HCT116 (cell line): ENCODE data around the gene RNU5D-1. TPM values are rescaled to one million over a fixed set of nuclear protein-coding genes. Genes with fewer than 3 reads are reported as not detected.
A peak's percentile ranks its signal among the peaks of the same experiment; 100 is the strongest.

Experiments used
- ATAC-seq: fragments of 200-7000 bp; cut with Tn5 transposase; 2 replicates; pipeline ENCODE4 v1.9.1; 2020; ENCODE audit warnings: mild to moderate bottlenecking, moderate library complexity
- BruUV-seq: library from RNA; stranded (reverse); fragments of 400-500 nt; replicated peaks from 2 replicates; lab custom pipeline; 2021; lab: Mats Ljungman, UMichigan
- CTCF ChIA-PET: fragments of 300-600 bp; sonication (Branson Sonifier 250); formaldehyde crosslinking; loops from one replicate; lab custom pipeline; 2021; ENCODE audit warnings: antibody characterized with exemption; lab: Charles Lee
- POLR2A ChIA-PET: fragments of 300-600, 350-600 bp; sonication (Branson Sonifier 250); formaldehyde crosslinking; loops from one replicate; lab custom pipeline; 2021; ENCODE audit warnings: antibody characterized with exemption; lab: Charles Lee
- RAD21 ChIA-PET, 2 experiments: fragments of 300-600 bp; sonication (Branson Sonifier 250); formaldehyde crosslinking; loops; one replicate each; lab custom pipeline; 2023; ENCODE audit warnings: low total read pairs in 2 of 2; ENCODE audit not compliant: uncharacterized antibody in 2 of 2, unreplicated experiment in 2 of 2, low non-redundant PET in 1 of 2; lab: Charles Lee
- DNase-seq: peaks from one replicate; pipeline ENCODE4 v3.0.0-alpha.2; 2010; ENCODE audit warnings: low read depth, low spot score
- H2AFZ ChIP-seq: fragments of 200-600 bp; shearing (Covaris generic), sonication (generic); 2 replicates; pipeline ENCODE4 v1.6.1; 2017; ENCODE audit warnings: low read depth, mixed run types, mixed read lengths, antibody characterized with exemption, low read length; ENCODE audit not compliant: poor library complexity, severe bottlenecking
- H3K27ac ChIP-seq: 2 replicates; pipeline ENCODE4 v1.5.1; 2012; ENCODE audit warnings: low read depth, low read length
- H3K27me3 ChIP-seq: fragments of 200-600 bp; sonication (generic); 2 replicates; pipeline ENCODE4 v1.6.1; 2016; ENCODE audit warnings: mixed run types, low read length, mixed read lengths; ENCODE audit not compliant: insufficient read depth
- H3K36me3 ChIP-seq, 2 experiments: fragments of 200-500 bp in 1 of 2; fragments of 200-600 bp in 1 of 2; sonication (Bioruptor generic) in 1 of 2; sonication (generic) in 1 of 2; 2 replicates each; pipeline versions ENCODE4 v1.5.1 to v1.6.1; 2014 to 2016; ENCODE audit warnings: low read length in 2 of 2, inconsistent platforms in 1 of 2, mixed read lengths in 1 of 2, mixed run types in 1 of 2; ENCODE audit not compliant: insufficient read depth in 2 of 2, control insufficient read depth in 1 of 2
- H3K4me1 ChIP-seq, 2 experiments: fragments of 200-600 bp in 1 of 2; sonication (generic) in 1 of 2; 2 replicates each; pipeline versions ENCODE4 v1.5.1 to v1.6.1; 2012 to 2017; ENCODE audit warnings: low read length in 2 of 2, inconsistent platforms in 1 of 2, mild to moderate bottlenecking in 1 of 2, mixed read lengths in 1 of 2, mixed run types in 1 of 2, moderate library complexity in 1 of 2; ENCODE audit not compliant: insufficient read depth in 2 of 2, control insufficient read depth in 1 of 2
- H3K4me2 ChIP-seq: fragments of 200-600 bp; sonication (generic); 2 replicates; pipeline ENCODE4 v1.6.1; 2017; ENCODE audit warnings: mixed run types, low read length, mixed read lengths
- H3K4me3 ChIP-seq, 2 experiments: fragments of 200-600 bp in 1 of 2; sonication (generic) in 1 of 2; replicated peaks in 1 of 2; 2 replicates each; pipeline ENCODE4 v1.5.1; 2011 to 2016; ENCODE audit warnings: low read length in 2 of 2, control low read depth in 1 of 2, low read depth in 1 of 2, mild to moderate bottlenecking in 1 of 2, mixed read lengths in 1 of 2, mixed run types in 1 of 2
- H3K79me2 ChIP-seq: fragments of 200-600 bp; sonication (generic); 2 replicates; pipeline ENCODE4 v1.6.1; 2017; ENCODE audit warnings: mild to moderate bottlenecking, mixed run types, low read length, moderate library complexity, mixed read lengths; ENCODE audit not compliant: insufficient read depth
- H3K9ac ChIP-seq: fragments of 200-600 bp; sonication (generic); 2 replicates; pipeline ENCODE4 v1.6.1; 2016; ENCODE audit warnings: low read length, mixed read lengths
- H3K9me2 ChIP-seq: fragments of 200-600 bp; sonication (generic), shearing (Covaris generic); 2 replicates; pipeline ENCODE4 v1.6.1; 2017; ENCODE audit warnings: mixed run types, mild to moderate bottlenecking, moderate library complexity; ENCODE audit not compliant: insufficient read depth
- H3K9me3 ChIP-seq, 2 experiments: fragments of 200-500 bp in 1 of 2; fragments of 200-600 bp in 1 of 2; sonication (Bioruptor generic) in 1 of 2; sonication (generic) in 1 of 2; 2 replicates each; pipeline ENCODE4 v1.6.1; 2014 to 2017; ENCODE audit warnings: low read length in 2 of 2, mixed read lengths in 2 of 2, inconsistent platforms in 1 of 2, low read depth in 1 of 2, mild to moderate bottlenecking in 1 of 2, mixed run types in 1 of 2, moderate library complexity in 1 of 2; ENCODE audit not compliant: control insufficient read depth in 1 of 2, insufficient read depth in 1 of 2
- H4K20me1 ChIP-seq: fragments of 200-600 bp; sonication (generic), shearing (Covaris generic); 2 replicates; pipeline ENCODE4 v1.6.1; 2017; ENCODE audit warnings: mixed run types, mild to moderate bottlenecking, moderate library complexity; ENCODE audit not compliant: insufficient read depth
- ATF3 ChIP-seq: IDR thresholded peaks from 2 replicates; pipeline ENCODE4 v1.6.1; 2012
- CBX3 ChIP-seq: IDR thresholded peaks from 2 replicates; pipeline ENCODE4 v1.6.1; 2012; ENCODE audit warnings: low read depth
- CTCF ChIP-seq, 3 experiments: fragments of 200-600 bp in 1 of 3; sonication (generic) in 1 of 3; IDR thresholded peaks in 2 of 3; conservative IDR thresholded peaks in 1 of 3; 2 replicates each; pipeline ENCODE4 v1.5.1; 2012 to 2017; ENCODE audit warnings: low read depth in 2 of 3, low read length in 2 of 3, antibody characterized with exemption in 1 of 3, borderline replicate concordance in 1 of 3, control low read depth in 1 of 3, mild to moderate bottlenecking in 1 of 3, mixed read lengths in 1 of 3, mixed run types in 1 of 3, moderate library complexity in 1 of 3; ENCODE audit not compliant: insufficient read depth in 1 of 3
- EGR1 ChIP-seq: IDR thresholded peaks from 2 replicates; pipeline ENCODE4 v1.6.1; 2012; ENCODE audit warnings: low read depth
- ELF1 ChIP-seq: IDR thresholded peaks from 2 replicates; pipeline ENCODE4 v1.6.1; 2012; ENCODE audit warnings: low read depth, borderline replicate concordance
- EZH2 ChIP-seq: fragments of 200-600 bp; sonication (generic); IDR thresholded peaks from 2 replicates; pipeline ENCODE4 v1.6.1; 2017; ENCODE audit warnings: antibody characterized with exemption, mixed run types
- EZH2phosphoT487 ChIP-seq: fragments of 200-600 bp; IDR thresholded peaks from 2 replicates; pipeline ENCODE4 v1.6.1; 2018; ENCODE audit warnings: antibody characterized with exemption, borderline replicate concordance
- JUND ChIP-seq: IDR thresholded peaks from 2 replicates; pipeline ENCODE4 v1.6.1; 2012
- MAX ChIP-seq: IDR thresholded peaks from 2 replicates; pipeline ENCODE4 v1.6.1; 2012
- POLR2A ChIP-seq: IDR thresholded peaks from 2 replicates; pipeline ENCODE4 v1.7.0; 2011; ENCODE audit warnings: borderline replicate concordance; ENCODE audit not compliant: insufficient read depth, insufficient read length; ENCODE audit errors: extremely low read depth
- POLR2AphosphoS5 ChIP-seq: IDR thresholded peaks from 2 replicates; pipeline ENCODE4 v1.6.1; 2011; ENCODE audit warnings: mild to moderate bottlenecking, low read depth, low read length, moderate library complexity
- REST ChIP-seq: IDR thresholded peaks from 2 replicates; pipeline ENCODE4 v1.6.1; 2012; ENCODE audit warnings: low read depth
- SIN3A ChIP-seq: IDR thresholded peaks from 2 replicates; pipeline ENCODE4 v1.6.1; 2012; ENCODE audit warnings: low read depth
- SP1 ChIP-seq: IDR thresholded peaks from 2 replicates; pipeline ENCODE4 v1.6.1; 2012; ENCODE audit warnings: low read depth
- SRF ChIP-seq: IDR thresholded peaks from 2 replicates; pipeline ENCODE4 v1.6.1; 2012; ENCODE audit warnings: low read depth
- TCF7L2 ChIP-seq: IDR thresholded peaks from 2 replicates; pipeline ENCODE4 v1.7.0; 2011; ENCODE audit warnings: borderline replicate concordance, inconsistent platforms; ENCODE audit not compliant: insufficient read depth, insufficient read length; ENCODE audit errors: extremely low read depth
- YY1 ChIP-seq: IDR thresholded peaks from 2 replicates; pipeline ENCODE4 v1.6.1; 2011; ENCODE audit warnings: low read length, low read depth, moderate library complexity, mild to moderate bottlenecking; ENCODE audit not compliant: insufficient replicate concordance; ENCODE audit errors: extremely low read depth
- ZBTB33 ChIP-seq: IDR thresholded peaks from 2 replicates; pipeline ENCODE4 v1.6.1; 2011; ENCODE audit warnings: mild to moderate bottlenecking, low read length, moderate library complexity; ENCODE audit not compliant: insufficient replicate concordance; ENCODE audit errors: extremely low read depth
- ZFX ChIP-seq: fragments of 450-650 bp; IDR thresholded peaks from 2 replicates; pipeline ENCODE4 v1.6.1; 2017
- ZNF274 ChIP-seq: fragments of 200-500 bp; sonication (Bioruptor generic); IDR thresholded peaks from 2 replicates; pipeline ENCODE4 v1.6.1; 2014; ENCODE audit warnings: mild to moderate bottlenecking, low read depth, low read length, inconsistent platforms
- intact Hi-C: fragments of 100-400 bp; cut with micrococcal nuclease; formaldehyde crosslinking; loops from 2 replicates; pipeline ENCODE4 v1.10.0; 2022
- total RNA-seq: library from RNA; stranded (reverse); gene quantifications from one replicate; pipeline ENCODE4 v1.2.1, GENCODE V29; 2021; ENCODE audit not compliant: unreplicated experiment

Gene RNU5D-1
- total RNA-seq, 1 experiment from 2014 or later: not detected

- H2AFZ ChIP-seq: no peak overlapping the region
- peak overlapping the region; percentile 100 for H3K9ac ChIP-seq
- H4K20me1 ChIP-seq: peaks cover 18% of the 10 kb centered on the region; the same call in 1 of the 2 replicates
- ChIA-PET RAD21 (no interaction called here), POLR2A (interaction anchor here (1.7 to 3.5 kb wide), 5 partner anchors 9 to 55 kb away, joined by 11 to 39 read pairs (median 16); partner anchors contain the start of gene RNU5D-1), CTCF (no interaction called here)
- H3K27me3 ChIP-seq: no peaks in the 10 kb centered on the region
- no peaks in the 10 kb centered on the region for H3K9me2 ChIP-seq
- no peak for DNase-seq
- H3K9me3 ChIP-seq: no peaks in the 10 kb centered on the region
- ATAC-seq: no peak
- H3K4me3 ChIP-seq: peak overlapping the region; percentile 92 to 99
- H3K27ac ChIP-seq: peak overlapping the region; percentile 86
- intact Hi-C loops: no loop called here
- TF ChIP-seq SRF (no peak), ELF1 (no peak), CTCF (IDR thresholded peaks at IDR 0.05 in 2 of 3, conservative IDR thresholded peaks at IDR 0.05 in 1 of 3; ENCODE audit: borderline replicate concordance in 1 of 3, insufficient read depth in 1 of 3, low read depth in 2 of 3, low read length in 2 of 3) (no peak), POLR2A (no peak), ATF3 (no peak), SIN3A (no peak), ZFX (no peak), MAX (no peak), SP1 (no peak), EZH2 (no peak), ZBTB33 (no peak), JUND (no peak), REST (no peak), EZH2phosphoT487 (no peak), CBX3 (no peak), ZNF274 (no peak), YY1 (no peak), POLR2AphosphoS5 (no peak), EGR1 (no peak), TCF7L2 (no peak)
- TF ChIP-seq, all 23 proteins: peak for 0
- Histone ChIP-seq H3K4me2 (peak overlapping the region; percentile 99), H3K36me3 (peaks cover 28 to 49% of the 10 kb centered on the region in 2 experiments), H3K79me2 (peaks cover 43% of the 10 kb centered on the region), H3K4me1 (peaks cover 10 to 24% of the 10 kb centered on the region in 2 experiments)
- no TSS peak for BruUV-seq
These were observed 45.7 kb upstream of the RNU5D-1 start for GRCh38 chr1:44776730-44777068.
